AG08396 (cell line): ENCODE results near the gene PYY.
"Not testable (repeated sequence)": the region's sequence is repeated elsewhere in the genome, so short reads cannot be mapped to it uniquely, and the experiment has no call there.

ENCODE experiments used
- DNase-seq: peaks from one replicate; pipeline ENCODE4 v3.0.0; 2012; ENCODE audit warnings: low spot score, mixed read lengths

PYY gene

DNA sequence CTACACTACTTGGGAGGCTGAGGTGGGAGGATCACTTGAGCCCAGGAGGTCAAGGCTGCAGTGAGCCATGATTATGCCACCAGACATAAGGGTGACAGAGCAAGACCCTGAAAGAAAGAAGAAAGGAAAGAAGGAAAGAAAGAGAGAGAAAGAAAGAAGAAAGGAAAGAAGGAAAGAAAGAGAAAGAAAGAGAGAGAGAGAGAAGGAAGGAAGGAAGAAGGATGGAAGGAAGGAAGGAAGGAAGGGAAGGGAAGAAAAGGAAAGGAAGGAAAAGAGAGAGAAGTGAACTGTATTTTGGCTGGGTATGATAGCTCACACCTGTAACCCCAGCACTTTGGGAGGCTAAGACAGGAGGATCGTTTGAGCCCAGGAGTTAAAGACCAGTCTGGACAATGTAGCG lies 24.3 kb upstream of the PYY start:
- no peak for DNase-seq

DNA sequence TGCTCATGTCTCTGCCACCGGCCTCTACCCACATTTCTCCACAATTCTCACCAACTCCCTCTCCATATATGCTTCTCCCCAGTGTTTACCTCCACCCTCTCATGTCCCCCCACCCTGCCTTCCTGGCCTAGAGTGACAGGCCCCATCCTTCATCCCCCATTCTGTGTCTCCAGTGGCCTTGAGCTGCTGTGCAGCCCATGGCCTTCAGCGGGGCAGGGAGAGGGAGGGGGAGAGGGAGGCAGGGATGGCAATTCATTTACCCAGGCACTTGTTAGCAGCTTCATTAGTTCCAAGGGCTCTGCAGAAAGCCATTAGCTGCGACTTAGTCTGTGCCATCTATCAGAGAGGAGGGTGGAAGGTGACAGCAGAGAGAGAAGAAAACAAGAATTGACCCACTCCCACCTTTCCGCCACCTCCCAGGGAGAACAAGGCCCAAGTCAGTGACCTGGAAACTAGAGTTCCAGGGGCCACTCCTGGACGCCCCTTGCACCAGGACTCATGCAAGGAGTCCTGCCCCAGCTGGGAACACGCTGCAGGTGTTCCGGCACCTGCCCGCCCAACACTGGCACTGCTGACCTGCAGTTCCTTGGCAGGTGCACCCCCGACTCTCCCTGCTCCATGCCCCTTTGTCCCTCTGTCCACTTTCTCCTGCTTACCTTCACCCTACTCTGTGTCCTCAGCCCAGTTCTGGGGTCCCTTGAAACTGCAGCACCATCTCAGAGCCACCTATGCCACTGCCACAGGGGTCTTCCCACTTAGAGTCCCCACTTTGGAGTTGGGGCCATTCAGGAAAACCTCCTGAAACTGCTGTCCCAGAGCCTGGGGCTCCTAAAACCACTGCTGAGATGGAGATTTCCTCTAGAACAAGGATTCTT lies 23.5 kb upstream of the PYY start:
- DNase-seq: no peak

DNA sequence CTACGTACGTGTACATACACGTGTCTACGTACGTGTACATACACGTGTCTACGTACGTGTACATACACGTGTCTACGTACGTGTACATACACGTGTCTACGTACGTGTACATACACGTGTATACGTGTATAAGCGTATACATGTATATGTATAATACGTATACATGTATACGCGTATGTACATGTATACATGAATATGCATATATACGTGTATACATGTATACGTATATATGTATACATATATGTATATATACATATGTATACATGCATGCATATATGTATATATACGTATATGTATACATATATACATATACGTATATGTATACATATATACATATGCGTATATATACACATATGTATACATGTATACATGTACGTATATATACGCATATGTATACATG lies 22.2 kb upstream of the PYY start:
- DNase-seq: no peak

DNA sequence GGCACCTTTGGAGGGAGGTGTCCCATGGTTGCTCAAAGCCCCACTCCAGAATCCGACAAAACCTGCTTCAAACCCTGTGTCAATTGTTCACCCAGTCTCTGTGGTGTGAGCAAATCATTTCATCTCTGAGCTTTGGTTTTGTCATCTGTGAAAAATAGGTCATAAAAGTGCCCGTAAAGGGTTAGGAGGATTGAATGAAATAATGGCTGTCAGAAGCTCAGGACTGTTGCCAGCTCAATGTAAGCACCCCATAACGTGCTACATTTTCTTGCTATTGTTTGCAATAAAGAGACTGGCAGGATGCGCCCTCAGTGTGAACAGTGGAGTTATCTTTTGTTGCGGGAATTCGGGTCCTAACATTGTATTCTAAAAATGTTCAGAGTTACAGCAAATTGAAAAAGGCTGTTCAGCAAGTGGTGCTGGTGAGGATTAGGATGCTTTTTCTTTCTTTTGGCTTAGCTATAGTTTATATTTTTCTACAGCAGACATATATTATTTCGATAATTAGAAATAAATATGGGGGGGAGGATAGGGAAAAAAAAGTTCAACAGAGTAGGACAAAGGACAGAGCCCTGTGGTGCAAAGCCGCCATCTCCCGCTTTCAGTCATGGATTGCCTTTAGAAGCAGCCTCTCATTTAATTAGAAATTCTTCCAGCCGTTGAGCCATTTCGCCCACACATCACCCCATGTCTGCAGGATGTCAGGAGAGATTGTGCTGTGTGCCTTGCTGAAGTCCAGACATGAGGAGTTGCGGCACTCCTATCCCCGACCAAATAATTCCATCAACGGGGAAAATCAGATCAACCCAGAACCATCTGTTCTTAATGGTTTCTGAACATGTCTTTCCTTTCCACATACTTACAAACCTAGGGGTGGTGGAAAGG lies 20.9 kb upstream of the PYY start:
- DNase-seq: no peak

DNA sequence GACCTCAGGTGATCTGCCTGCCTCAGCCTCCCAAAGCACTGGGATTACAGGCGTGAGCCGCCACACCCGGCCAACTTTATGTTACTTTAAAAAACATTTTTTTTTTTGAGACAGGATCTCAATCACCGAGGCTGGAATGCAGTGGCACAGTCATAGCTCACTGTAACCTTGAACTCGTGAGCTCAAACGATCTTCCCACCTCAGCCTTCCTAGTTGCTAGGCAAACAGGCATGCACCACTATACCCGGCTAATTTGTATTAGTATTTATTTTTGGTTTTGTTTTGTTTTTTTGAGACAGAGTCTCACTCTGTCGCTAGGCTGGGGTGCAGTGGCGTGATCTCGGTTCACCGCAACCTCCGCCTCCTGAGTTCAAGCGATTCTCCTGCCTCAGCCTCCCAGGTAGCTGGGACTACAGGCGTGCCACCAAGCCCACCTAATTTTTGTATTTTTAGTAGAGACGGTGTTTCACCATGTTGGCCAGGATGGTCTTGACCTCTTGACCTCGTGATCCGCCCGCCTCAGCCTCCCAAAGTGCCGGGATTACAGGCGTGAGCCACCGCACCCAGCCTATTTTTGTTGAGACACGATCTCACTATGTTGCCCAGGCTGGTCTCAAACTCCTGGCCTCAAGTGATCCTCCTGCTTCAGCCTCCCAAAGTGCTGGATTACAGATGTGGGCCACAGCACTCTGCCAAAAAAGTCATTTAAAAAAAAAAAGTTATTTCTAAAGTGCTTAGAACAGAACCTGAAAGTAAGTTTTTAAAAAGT lies 18.9 kb upstream of the PYY start:
- DNase-seq: not testable (repeated sequence)

GRCh38 chr17:43971436-43971835 lies 17.7 kb upstream of the PYY start:
- DNase-seq: not testable (repeated sequence)

GRCh38 chr17:43970366-43970765 lies 16.6 kb upstream of the PYY start:
- no peak for DNase-seq

DNA sequence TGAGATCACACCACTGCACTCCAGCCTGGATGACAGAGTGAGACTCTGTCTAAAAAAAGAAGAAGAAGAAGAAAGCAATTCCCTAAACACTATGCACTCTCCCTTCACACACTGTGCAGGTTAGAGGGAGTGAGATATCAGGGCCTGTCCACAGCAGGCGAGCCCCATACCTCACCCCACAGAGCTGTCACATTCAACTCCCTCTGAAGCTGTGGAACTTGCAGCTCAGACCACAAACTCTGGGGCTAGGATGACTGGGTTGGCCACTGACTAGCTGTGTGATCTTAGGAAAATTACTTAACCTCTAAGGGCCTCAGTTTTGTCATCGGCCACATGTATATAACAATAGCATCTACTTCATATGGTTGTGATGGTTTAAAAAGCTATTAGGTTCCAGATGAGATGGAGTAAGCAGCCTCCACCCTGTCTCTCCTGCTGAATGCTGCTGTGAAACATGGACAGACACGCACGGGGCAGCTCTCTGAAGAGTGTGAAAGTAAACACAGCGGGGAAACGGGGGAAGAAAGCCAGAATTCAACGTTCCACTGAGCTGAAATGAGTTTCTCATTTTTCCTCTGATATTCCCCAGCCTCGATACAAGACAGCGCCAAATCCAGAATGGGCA lies 13.6 kb upstream of the PYY start:
- no peak for DNase-seq

GRCh38 chr17:43966276-43966675 lies 12.5 kb upstream of the PYY start:
- no peak for DNase-seq

- no peak for DNase-seq
Observed at GRCh38 chr17:43962479-43962878, 8.7 kb upstream of the PYY start.

DNA sequence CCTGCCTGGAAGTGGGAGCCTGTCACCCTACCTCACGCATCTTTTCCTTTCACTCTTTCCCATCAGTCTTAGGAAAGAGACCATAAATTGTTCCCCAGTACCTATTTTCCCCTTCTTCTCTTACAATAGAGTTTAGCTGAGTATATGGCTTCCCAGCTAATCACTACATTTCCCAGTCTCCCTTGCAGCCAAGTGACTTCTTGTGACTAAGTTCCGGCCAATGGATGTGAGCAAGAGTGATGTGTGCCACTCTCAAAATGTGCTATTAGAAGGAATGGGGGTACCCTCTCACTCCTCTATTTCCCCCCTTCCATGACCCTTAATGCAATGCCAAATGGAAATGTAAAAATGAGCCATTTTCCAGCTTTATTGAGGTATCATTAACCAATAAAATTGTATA lies 8.2 kb upstream of the PYY start:
- DNase-seq: no peak

DNA sequence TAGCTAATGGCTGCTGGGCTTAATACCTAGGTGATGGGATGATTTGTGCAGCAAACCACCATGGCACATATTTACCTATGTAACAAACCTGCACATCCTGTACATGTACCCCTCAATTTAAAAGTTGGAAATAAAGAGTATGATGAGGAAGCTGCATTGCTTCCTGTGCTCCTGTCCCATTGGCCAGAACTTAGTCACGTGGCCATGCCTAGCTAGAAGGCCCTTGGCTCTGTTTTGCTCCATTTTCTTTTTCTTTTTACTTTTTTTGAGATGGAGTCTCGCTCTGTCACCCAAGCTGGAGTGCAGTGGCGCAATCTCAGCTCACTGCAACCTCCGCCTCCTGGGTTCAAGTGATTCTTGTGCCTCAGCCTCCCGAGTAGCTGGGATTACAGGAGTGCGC lies 7.6 kb upstream of the PYY start:
- not testable (repeated sequence) for DNase-seq

GRCh38 chr17:43958748-43959352 lies 5.1 kb upstream of the PYY start:
- DNase-seq: peak; percentile 53

- no peak for DNase-seq
Observed at GRCh38 chr17:43956222-43956621, 2.5 kb upstream of the PYY start.

- no peak for DNase-seq
Observed at GRCh38 chr17:43952724-43953666, 745 bp downstream of the PYY start.

DNA sequence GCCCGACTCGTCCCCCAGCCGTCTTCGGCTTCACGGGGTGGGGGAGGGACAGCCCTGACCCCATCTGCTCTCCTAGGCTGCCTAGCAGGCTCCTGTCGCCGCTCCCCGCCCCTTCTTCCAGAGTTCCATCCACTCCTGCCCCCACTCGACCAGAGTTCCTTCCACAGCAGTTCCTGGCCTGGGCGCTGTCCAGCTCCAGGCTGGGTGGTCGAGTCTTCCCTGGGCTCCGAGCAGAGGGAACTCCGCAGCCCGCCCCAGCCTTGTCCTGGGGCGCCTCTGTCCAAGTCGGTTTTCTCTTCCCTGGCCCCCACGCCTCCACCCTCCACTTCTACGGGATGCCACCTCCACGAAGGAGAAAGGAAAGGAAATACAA lies 1.4 kb downstream of the PYY start:
- DNase-seq: peak; percentile 49

DNA sequence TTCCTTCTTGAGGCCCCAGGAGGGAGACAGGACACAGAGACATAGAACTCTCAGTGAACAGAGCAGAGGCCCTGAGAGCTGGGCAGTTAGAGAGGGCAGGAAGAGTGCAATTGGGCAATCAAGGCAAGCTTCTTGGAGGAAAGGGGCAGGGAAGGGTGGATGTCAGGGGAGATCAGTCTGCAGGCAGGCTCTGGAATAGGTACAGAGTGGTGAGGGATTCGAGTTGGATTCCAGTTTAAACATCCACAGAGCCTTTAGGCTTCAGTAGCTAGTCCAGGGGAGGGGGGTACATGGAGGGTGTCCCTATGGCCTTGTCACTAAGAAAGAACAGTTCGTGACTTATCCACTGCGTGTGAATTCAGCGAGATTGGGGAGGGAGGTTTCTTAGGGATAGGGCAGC lies 2.0 kb downstream of the PYY start:
- no peak for DNase-seq

DNA sequence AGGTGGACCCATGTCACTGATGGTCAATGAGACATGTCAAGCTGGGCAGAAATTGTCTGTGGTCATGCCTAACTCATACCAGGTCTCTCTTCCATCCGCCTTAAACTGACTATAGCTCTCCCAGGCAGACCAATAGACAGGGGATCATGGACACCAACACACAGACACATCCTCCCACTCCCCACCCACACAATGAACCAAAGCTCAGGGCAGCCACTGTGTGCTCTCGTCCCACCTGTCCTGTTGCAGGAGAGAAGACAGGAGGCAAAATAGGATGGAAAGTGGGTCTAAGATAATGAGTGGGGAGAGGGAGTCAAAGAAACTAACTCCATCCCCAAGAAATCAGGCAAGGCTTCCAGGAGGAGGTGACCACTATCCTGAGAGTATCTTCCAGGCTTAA lies 3.2 kb downstream of the PYY start:
- no peak for DNase-seq

- no peak for DNase-seq
Observed at GRCh38 chr17:43949781-43950180, 4.0 kb downstream of the PYY start.

GRCh38 chr17:43946781-43947180 lies 7.0 kb downstream of the PYY start:
- no peak for DNase-seq
